Ishikawa (cell line): ENCODE measurements around the gene ERAL1.

Experiments
- CEBPB ChIP-seq: IDR thresholded peaks from 2 replicates; pipeline ENCODE4 v1.6.1; 2012
- CREB1 ChIP-seq: IDR thresholded peaks from 2 replicates; pipeline ENCODE4 v1.6.1; 2012; ENCODE audit warnings: low read depth
- EGR1 ChIP-seq: IDR thresholded peaks from 2 replicates; pipeline ENCODE4 v1.6.1; 2012
- EP300 ChIP-seq: IDR thresholded peaks from 2 replicates; pipeline ENCODE4 v1.6.1; 2012; ENCODE audit warnings: borderline replicate concordance
- FOXM1 ChIP-seq: IDR thresholded peaks from 2 replicates; pipeline ENCODE4 v1.6.1; 2012; ENCODE audit warnings: low read depth, borderline replicate concordance
- NFIC ChIP-seq: IDR thresholded peaks from 2 replicates; pipeline ENCODE4 v1.6.1; 2012
- RAD21 ChIP-seq: IDR thresholded peaks from 2 replicates; pipeline ENCODE4 v1.6.1; 2012; ENCODE audit warnings: low read depth
- TAF1 ChIP-seq: IDR thresholded peaks from 2 replicates; pipeline ENCODE4 v1.6.1; 2012; ENCODE audit warnings: low read depth, mild to moderate bottlenecking
- TCF12 ChIP-seq: IDR thresholded peaks from 2 replicates; pipeline ENCODE4 v1.6.1; 2012; ENCODE audit warnings: low read depth
- TEAD4 ChIP-seq: IDR thresholded peaks from 2 replicates; pipeline ENCODE4 v1.6.1; 2012
- YY1 ChIP-seq: IDR thresholded peaks from 2 replicates; pipeline ENCODE4 v1.6.1; 2012; ENCODE audit warnings: low read depth
- ZBTB7A ChIP-seq: IDR thresholded peaks from 2 replicates; pipeline ENCODE4 v1.6.1; 2012; ENCODE audit warnings: low read depth
- TF ChIP-seq, protein P1 (sequence below): IDR thresholded peaks from 2 replicates; pipeline ENCODE4 v1.6.1; 2012; ENCODE audit warnings: low read depth, mild to moderate bottlenecking
- TF ChIP-seq, protein P2 (sequence below): IDR thresholded peaks from 2 replicates; pipeline ENCODE4 v1.6.1; 2012
- TF ChIP-seq, protein P3 (sequence below): IDR thresholded peaks from 2 replicates; pipeline ENCODE4 v1.6.1; 2012

Gene ERAL1

DNA sequence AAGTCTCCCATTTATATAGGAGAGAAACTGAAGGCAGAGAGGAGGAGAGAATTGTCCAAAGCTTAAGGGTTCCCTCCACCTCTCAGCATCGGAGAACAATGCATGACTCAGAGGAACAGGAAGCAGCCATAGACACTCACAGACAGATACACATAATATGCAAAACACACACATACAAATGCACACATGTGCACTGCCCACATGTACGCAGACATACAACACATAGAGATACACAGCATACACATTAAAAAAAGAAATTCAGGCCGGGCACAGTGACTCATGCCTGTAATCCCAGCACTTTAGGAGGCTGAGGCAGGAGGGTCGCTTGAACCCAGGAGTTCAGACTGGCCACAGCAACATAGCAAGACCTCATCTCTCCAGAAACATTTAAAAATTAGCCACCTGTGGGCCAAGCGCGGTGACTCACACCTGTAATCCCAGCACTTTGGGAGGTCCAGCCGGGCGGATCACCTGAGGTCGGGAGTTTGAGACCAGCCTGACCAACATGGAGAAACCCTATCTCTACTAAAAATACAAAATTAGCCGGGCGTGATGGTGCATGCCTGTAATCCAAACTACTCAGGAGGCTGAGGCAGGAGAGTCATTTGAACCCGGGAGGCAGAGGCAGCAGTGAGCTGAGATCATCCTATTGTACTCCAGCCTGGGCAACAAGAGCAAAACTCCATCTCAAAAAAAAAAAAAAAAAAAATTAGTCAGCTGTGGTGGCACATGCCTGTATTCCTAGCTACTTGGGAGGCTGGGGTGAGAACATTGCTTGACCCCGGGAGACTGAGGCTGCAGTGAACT, 11.3 kb downstream of the ERAL1 start:
- TF ChIP-seq, protein P1, sequence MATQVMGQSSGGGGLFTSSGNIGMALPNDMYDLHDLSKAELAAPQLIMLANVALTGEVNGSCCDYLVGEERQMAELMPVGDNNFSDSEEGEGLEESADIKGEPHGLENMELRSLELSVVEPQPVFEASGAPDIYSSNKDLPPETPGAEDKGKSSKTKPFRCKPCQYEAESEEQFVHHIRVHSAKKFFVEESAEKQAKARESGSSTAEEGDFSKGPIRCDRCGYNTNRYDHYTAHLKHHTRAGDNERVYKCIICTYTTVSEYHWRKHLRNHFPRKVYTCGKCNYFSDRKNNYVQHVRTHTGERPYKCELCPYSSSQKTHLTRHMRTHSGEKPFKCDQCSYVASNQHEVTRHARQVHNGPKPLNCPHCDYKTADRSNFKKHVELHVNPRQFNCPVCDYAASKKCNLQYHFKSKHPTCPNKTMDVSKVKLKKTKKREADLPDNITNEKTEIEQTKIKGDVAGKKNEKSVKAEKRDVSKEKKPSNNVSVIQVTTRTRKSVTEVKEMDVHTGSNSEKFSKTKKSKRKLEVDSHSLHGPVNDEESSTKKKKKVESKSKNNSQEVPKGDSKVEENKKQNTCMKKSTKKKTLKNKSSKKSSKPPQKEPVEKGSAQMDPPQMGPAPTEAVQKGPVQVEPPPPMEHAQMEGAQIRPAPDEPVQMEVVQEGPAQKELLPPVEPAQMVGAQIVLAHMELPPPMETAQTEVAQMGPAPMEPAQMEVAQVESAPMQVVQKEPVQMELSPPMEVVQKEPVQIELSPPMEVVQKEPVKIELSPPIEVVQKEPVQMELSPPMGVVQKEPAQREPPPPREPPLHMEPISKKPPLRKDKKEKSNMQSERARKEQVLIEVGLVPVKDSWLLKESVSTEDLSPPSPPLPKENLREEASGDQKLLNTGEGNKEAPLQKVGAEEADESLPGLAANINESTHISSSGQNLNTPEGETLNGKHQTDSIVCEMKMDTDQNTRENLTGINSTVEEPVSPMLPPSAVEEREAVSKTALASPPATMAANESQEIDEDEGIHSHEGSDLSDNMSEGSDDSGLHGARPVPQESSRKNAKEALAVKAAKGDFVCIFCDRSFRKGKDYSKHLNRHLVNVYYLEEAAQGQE, result no peak
- no peak for TF ChIP-seq ZBTB7A
- no peak for TF ChIP-seq TCF12
- no peak for TF ChIP-seq EP300
- TF ChIP-seq YY1, result no peak
- no peak for TF ChIP-seq FOXM1
- TF ChIP-seq, protein P2, sequence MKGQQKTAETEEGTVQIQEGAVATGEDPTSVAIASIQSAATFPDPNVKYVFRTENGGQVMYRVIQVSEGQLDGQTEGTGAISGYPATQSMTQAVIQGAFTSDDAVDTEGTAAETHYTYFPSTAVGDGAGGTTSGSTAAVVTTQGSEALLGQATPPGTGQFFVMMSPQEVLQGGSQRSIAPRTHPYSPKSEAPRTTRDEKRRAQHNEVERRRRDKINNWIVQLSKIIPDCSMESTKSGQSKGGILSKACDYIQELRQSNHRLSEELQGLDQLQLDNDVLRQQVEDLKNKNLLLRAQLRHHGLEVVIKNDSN, result no peak
- TF ChIP-seq, protein P3, sequence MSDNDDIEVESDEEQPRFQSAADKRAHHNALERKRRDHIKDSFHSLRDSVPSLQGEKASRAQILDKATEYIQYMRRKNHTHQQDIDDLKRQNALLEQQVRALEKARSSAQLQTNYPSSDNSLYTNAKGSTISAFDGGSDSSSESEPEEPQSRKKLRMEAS, result no peak
- TF ChIP-seq NFIC, result no peak
- no peak for TF ChIP-seq TAF1
- TF ChIP-seq CREB1, result no peak
- TF ChIP-seq RAD21, result no peak
- no peak for TF ChIP-seq TEAD4
- no peak for TF ChIP-seq CEBPB

DNA sequence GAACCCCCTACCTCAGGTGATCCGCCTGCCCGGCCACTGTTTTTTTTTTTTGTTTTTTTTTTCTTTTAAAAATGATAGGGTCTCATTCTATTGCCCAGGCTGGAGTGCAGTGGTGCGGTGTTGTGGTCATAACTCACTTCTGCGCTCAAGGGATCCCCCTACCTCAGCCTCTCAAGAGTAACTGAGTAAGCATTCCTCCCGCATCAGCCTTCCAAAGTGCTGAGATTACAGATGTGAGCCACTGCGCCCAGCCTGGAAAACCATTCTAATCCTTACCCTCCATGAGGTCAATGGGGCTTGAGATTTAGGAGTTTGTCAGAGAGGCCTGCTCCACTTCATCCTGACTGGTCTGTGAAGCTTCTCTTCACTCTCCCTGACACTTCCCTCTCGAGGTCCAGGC, 12.5 kb downstream of the ERAL1 start:
- no peak for TF ChIP-seq TAF1
- TF ChIP-seq CREB1, result no peak
- TF ChIP-seq TCF12, result no peak
- TF ChIP-seq, protein P2, result no peak
- no peak for TF ChIP-seq CEBPB
- no peak for TF ChIP-seq NFIC
- TF ChIP-seq YY1, result no peak
- TF ChIP-seq, protein P1, result no peak
- no peak for TF ChIP-seq EP300
- TF ChIP-seq ZBTB7A, result no peak
- TF ChIP-seq, protein P3, result no peak
- TF ChIP-seq FOXM1, result no peak
- TF ChIP-seq EGR1, result no peak
- no peak for TF ChIP-seq RAD21
- TF ChIP-seq TEAD4, result no peak

DNA sequence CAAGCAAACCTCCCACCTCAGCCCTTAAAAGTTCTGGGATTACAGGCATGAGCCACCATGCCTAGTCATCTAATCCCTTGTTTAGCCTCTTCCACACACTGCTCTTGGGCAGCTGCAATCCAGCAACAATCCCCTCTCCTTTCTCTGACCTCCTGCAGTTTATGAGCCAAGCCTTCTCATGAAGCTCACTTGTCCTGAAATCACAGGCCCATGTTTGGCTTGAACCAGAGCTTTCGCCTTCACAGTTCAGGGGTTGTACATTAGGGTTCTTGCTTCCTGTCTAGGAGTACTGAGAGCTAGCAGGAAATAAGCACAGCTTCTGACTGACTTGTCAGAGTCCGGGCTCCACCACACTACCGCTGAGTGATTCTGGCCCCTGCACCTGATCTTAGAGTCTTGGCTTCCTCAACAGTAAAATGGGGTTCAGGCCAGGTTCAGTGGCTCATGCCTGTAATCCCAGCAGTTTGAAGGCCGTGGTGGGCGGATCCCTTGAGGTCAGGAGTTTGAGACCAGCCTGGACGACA, 16.3 kb downstream of the ERAL1 start:
- TF ChIP-seq TCF12, result no peak
- no peak for TF ChIP-seq TEAD4
- TF ChIP-seq ZBTB7A, result no peak
- TF ChIP-seq, protein P3, result no peak
- no peak for TF ChIP-seq CEBPB
- TF ChIP-seq, protein P2, result no peak
- no peak for TF ChIP-seq EP300
- TF ChIP-seq, protein P1, result no peak
- TF ChIP-seq YY1, result no peak
- TF ChIP-seq RAD21, result no peak
- no peak for TF ChIP-seq EGR1
- no peak for TF ChIP-seq TAF1
- no peak for TF ChIP-seq CREB1

DNA sequence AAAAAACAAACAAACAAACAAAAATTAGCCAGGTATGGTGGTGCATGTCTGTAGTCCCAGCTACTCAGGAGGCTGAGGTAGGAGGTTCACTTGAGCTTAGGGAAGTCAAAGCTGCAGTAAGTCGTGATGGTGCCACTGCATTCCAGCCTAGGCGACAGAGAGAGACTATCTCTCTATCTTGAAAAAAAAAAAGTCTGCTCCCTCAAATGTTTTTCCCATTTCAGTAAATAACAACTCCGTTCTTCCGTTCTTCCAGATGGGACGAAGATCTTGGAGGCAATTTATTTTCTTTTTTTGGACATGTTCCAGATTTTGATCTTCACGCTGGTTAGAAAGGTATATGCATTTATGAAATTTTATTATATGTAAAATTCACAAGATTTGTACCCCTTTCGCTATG, 19.0 kb downstream of the ERAL1 start:
- TF ChIP-seq TEAD4 (no peak), ZBTB7A (no peak), EGR1 (no peak), NFIC (no peak), TCF12 (no peak)
